Vagina (tissue), 2 donors: ENCODE measurements around the gene CAMK2A.

Source experiments
- POLR2A ChIP-seq, 2 donors: fragments of 450-650 bp; IDR thresholded peaks; one replicate each; pipeline ENCODE4 v1.6.1; 2017; ENCODE audit warnings: antibody characterized with exemption in 2 of 2, mild to moderate bottlenecking in 2 of 2, moderate library complexity in 2 of 2
- POLR2AphosphoS5 ChIP-seq, 2 donors: sonication (generic); formaldehyde crosslinking; IDR thresholded peaks; one replicate each; pipeline ENCODE4 v1.9.0; 2017; ENCODE audit warnings: antibody characterized with exemption in 2 of 2, mild to moderate bottlenecking in 2 of 2, low read depth in 1 of 2; ENCODE audit not compliant: insufficient read depth in 1 of 2
- TF ChIP-seq, protein P1 (sequence below), 3 experiments: fragments of 450-650 bp in 2 of 3; fragments of 200-600 bp in 1 of 3; sonication (generic) in 1 of 3; IDR thresholded peaks; one replicate each; pipeline ENCODE4 v1.5.1; 2017 to 2019; ENCODE audit warnings: antibody characterized with exemption in 3 of 3, mild to moderate bottlenecking in 2 of 3, moderate library complexity in 2 of 3

DNA sequence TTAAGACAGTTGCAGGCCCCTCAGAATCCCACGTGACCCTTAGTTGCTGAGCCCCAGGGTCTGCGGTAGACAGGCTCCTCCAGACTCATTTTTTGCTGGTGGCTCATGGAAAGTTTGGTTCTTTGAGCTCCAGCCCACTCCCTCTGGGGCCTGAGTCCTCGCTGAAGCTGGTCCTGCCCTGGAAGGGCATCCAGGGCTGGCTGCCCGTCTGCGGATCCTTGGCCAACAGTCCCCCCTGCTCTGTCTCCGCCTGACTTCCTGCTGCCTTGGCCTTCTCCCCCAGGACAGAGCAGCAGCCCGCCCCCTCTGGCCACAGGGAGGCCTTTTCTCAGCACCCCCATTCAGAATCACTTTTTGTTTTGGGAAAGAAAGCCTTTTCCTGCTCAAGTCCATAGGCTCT is 75.3 kb downstream of the CAMK2A start:
- TF ChIP-seq, protein P1, sequence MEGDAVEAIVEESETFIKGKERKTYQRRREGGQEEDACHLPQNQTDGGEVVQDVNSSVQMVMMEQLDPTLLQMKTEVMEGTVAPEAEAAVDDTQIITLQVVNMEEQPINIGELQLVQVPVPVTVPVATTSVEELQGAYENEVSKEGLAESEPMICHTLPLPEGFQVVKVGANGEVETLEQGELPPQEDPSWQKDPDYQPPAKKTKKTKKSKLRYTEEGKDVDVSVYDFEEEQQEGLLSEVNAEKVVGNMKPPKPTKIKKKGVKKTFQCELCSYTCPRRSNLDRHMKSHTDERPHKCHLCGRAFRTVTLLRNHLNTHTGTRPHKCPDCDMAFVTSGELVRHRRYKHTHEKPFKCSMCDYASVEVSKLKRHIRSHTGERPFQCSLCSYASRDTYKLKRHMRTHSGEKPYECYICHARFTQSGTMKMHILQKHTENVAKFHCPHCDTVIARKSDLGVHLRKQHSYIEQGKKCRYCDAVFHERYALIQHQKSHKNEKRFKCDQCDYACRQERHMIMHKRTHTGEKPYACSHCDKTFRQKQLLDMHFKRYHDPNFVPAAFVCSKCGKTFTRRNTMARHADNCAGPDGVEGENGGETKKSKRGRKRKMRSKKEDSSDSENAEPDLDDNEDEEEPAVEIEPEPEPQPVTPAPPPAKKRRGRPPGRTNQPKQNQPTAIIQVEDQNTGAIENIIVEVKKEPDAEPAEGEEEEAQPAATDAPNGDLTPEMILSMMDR (IDR thresholded peaks at IDR 0.05) = no peak
- TF ChIP-seq POLR2A (IDR thresholded peaks at IDR 0.05) (no peak), POLR2AphosphoS5 (IDR thresholded peaks at IDR 0.05; ENCODE audit: insufficient read depth in 1 of 2, low read depth in 1 of 2) (peak in 1 of 2 donors; percentile 23)
